HFFc6 (cell line): ENCODE data around the gene CNTN5. TPM values are rescaled to one million over a fixed set of nuclear protein-coding genes. Genes with fewer than 3 reads are reported as not detected.

Experiments used
- DNase-seq: peaks from one replicate; pipeline ENCODE4 v3.0.0-alpha.2; 2018
- H3K27ac Mint-ChIP-seq: 2 replicates; pipeline ENCODE4 v1.8.0; 2020; ENCODE audit warnings: mild to moderate bottlenecking, mixed read lengths
- H3K27me3 Mint-ChIP-seq: 2 replicates; pipeline ENCODE4 v1.8.0; 2021; ENCODE audit warnings: mild to moderate bottlenecking, moderate library complexity, mixed read lengths; ENCODE audit not compliant: insufficient read depth
- H3K36me3 Mint-ChIP-seq: 2 replicates; pipeline ENCODE4 v1.8.0; 2021; ENCODE audit warnings: low read depth, mixed read lengths
- H3K4me1 Mint-ChIP-seq: 2 replicates; pipeline ENCODE4 v1.8.0; 2020; ENCODE audit warnings: low read depth, mixed read lengths
- H3K4me3 Mint-ChIP-seq: 2 replicates; pipeline ENCODE4 v1.8.0; 2020; ENCODE audit warnings: mild to moderate bottlenecking, moderate library complexity, mixed read lengths
- H3K9me3 Mint-ChIP-seq: 2 replicates; pipeline ENCODE4 v1.8.0; 2020; ENCODE audit warnings: mild to moderate bottlenecking, mixed read lengths
- total RNA-seq, 6 experiments: library from RNA; stranded (reverse); fragmentation: NEBNext Ultra II Directional; extraction: Animal tissue kit (Norgen Biotek cat#: 25700); gene quantifications; 2 replicates in 1 of 6; 3 replicates in 5 of 6; pipeline ENCODE4 v1.2.3, GENCODE V29; 2021
- TF ChIP-seq, protein P1 (sequence below): fragments of 200-600 bp; sonication (generic); IDR thresholded peaks from 2 replicates; pipeline ENCODE4 v1.5.0; 2021; ENCODE audit warnings: antibody characterized with exemption, mild to moderate bottlenecking

Gene CNTN5
- total RNA-seq, 6 experiments from 2014 or later = not detected

GRCh38 chr11:100328626-100329340, 1308.0 kb downstream of the CNTN5 start:
- no peak overlapping the region for H3K4me3 Mint-ChIP-seq
- H3K4me1 Mint-ChIP-seq = no peaks in the 10 kb centered on the region
- H3K27me3 Mint-ChIP-seq = no peaks in the 10 kb centered on the region
- peaks cover 40% of the 10 kb centered on the region for H3K9me3 Mint-ChIP-seq
- TF ChIP-seq, protein P1, sequence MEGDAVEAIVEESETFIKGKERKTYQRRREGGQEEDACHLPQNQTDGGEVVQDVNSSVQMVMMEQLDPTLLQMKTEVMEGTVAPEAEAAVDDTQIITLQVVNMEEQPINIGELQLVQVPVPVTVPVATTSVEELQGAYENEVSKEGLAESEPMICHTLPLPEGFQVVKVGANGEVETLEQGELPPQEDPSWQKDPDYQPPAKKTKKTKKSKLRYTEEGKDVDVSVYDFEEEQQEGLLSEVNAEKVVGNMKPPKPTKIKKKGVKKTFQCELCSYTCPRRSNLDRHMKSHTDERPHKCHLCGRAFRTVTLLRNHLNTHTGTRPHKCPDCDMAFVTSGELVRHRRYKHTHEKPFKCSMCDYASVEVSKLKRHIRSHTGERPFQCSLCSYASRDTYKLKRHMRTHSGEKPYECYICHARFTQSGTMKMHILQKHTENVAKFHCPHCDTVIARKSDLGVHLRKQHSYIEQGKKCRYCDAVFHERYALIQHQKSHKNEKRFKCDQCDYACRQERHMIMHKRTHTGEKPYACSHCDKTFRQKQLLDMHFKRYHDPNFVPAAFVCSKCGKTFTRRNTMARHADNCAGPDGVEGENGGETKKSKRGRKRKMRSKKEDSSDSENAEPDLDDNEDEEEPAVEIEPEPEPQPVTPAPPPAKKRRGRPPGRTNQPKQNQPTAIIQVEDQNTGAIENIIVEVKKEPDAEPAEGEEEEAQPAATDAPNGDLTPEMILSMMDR = no peak
- peaks cover 5% of the 10 kb centered on the region; the same call in 1 of the 2 replicates for H3K36me3 Mint-ChIP-seq
- no peak for DNase-seq
- no peak overlapping the region for H3K27ac Mint-ChIP-seq

- H3K4me1 Mint-ChIP-seq = no peaks in the 10 kb centered on the region
- no peak overlapping the region for H3K27ac Mint-ChIP-seq
- no peaks in the 10 kb centered on the region for H3K27me3 Mint-ChIP-seq
- DNase-seq = no peak
- H3K9me3 Mint-ChIP-seq = peaks cover 46% of the 10 kb centered on the region
- TF ChIP-seq, protein P1 = no peak
- peaks cover 5% of the 10 kb centered on the region; the same call in 1 of the 2 replicates for H3K36me3 Mint-ChIP-seq
- H3K4me3 Mint-ChIP-seq = no peak overlapping the region
These were observed 1308.6 kb downstream of the CNTN5 start for GRCh38 chr11:100329352-100329751.

GRCh38 chr11:100336873-100337272, 1316.1 kb downstream of the CNTN5 start:
- H3K27ac Mint-ChIP-seq = no peak overlapping the region
- no peaks in the 10 kb centered on the region for H3K27me3 Mint-ChIP-seq
- DNase-seq = no peak
- H3K4me1 Mint-ChIP-seq = no peaks in the 10 kb centered on the region
- no peak overlapping the region for H3K4me3 Mint-ChIP-seq
- TF ChIP-seq, protein P1 = no peak
- H3K36me3 Mint-ChIP-seq = no peaks in the 10 kb centered on the region
- H3K9me3 Mint-ChIP-seq = peaks cover 43% of the 10 kb centered on the region

DNA sequence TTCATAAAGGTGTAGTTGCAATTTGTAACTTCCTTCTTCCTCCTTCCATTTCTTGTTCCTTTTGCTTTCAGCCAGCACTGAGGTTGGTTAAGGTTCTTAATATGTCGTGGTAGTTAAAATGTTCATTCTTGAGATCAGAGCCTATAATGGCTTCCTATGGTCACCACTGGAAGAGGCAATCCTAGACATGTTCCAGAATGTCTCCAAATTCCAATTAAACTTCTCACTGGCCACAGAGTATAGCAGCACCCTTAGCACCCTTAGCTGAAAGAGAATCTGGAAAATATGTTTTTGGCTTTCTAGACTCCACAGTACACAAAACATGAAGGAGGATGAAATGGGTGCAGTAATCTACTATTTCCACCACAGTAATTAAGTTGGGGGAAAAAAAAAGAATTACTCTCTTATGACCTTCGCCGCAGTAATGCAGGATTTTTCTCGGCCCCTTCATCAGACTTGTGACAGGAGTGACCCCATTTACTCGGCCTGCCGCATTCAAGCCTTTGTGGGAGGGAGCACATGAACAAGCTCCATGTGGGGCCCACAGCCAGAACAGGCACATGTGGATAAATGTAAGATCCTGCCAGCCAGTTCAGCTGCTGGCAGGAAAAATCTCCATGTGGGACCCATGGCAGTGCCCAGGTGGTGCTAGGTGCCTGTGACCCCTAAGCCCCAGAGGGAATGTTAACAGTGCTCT, 1317.5 kb downstream of the CNTN5 start:
- Mint-ChIP-seq H3K9me3 (peaks cover 37% of the 10 kb centered on the region), H3K4me3 (no peak overlapping the region), H3K27ac (no peak overlapping the region), H3K27me3 (no peaks in the 10 kb centered on the region), H3K4me1 (no peaks in the 10 kb centered on the region), H3K36me3 (no peaks in the 10 kb centered on the region)
- DNase-seq = no peak
- TF ChIP-seq, protein P1 = no peak

DNA sequence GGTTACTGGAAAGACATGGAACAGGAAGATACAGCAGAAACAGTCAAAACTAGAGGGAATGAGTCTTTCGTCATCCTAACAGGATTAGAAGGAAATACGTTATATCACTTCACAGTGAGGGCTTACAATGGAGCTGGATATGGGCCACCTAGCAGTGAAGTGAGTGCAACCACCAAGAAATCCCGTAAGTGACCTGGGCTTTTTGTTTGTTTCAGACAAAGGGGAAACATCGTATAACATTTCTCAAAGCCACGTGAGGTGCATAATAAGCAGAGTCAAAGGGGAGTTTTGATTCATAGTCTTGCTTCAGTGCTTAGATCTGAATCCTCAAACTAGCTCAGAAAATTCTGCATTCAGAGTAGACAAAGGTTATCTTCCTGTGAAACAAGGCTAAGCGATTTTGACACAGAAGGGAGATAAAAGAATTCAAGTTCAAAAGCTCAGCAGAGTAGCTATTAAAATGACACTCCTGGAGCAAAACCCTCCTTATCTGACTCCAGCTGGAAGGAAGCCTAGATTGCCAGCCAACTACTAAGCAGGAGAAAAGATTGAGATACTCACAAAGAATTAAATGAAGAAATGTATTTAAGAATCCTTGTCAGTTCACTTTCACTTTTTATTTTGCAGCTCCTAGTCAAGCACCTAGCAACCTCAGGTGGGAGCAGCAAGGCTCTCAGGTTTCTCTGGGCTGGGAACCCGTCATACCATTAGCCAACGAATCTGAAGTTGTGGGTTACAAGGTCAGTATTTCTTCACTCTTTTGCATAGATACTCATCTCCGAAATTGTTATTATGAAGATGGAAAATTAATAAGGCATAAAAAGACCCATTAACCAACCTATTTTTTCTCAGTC, 1319.9 kb downstream of the CNTN5 start:
- peaks cover 23% of the 10 kb centered on the region for H3K9me3 Mint-ChIP-seq
- TF ChIP-seq, protein P1 = no peak
- H3K4me3 Mint-ChIP-seq = no peak overlapping the region
- no peaks in the 10 kb centered on the region for H3K27me3 Mint-ChIP-seq
- no peak overlapping the region for H3K27ac Mint-ChIP-seq
- no peaks in the 10 kb centered on the region for H3K36me3 Mint-ChIP-seq
- H3K4me1 Mint-ChIP-seq = no peaks in the 10 kb centered on the region
- no peak for DNase-seq
